PC-9 (cell line): Measurements from ENCODE around the gene PRKAG1. TPM values are rescaled to one million over a fixed set of nuclear protein-coding genes. Genes with fewer than 3 reads are reported as not detected.
A peak's percentile ranks its signal among the peaks of the same experiment; 100 is the strongest.

Experiments used
- BruUV-seq: library from RNA; stranded (reverse); fragments of 400-500 nt; replicated peaks from 2 replicates; lab custom pipeline; 2021; lab: Mats Ljungman, UMichigan
- CTCF ChIA-PET: fragments of 300-600 bp; sonication (Branson Sonifier 250); formaldehyde crosslinking; loops from one replicate; lab custom pipeline; 2022; ENCODE audit warnings: antibody characterized with exemption; lab: Charles Lee
- POLR2A ChIA-PET: fragments of 300-600 bp; sonication (Branson Sonifier 250); formaldehyde crosslinking; loops from one replicate; lab custom pipeline; 2022; ENCODE audit warnings: antibody characterized with exemption; ENCODE audit not compliant: unreplicated experiment; lab: Charles Lee
- DNase-seq, 2 experiments: peaks; one replicate each; pipeline versions ENCODE4 v3.0.0 to v3.0.0-alpha.2; 2015 to 2022; ENCODE audit warnings: mixed read lengths in 1 of 2
- H2AFZ ChIP-seq: fragments of 200-600 bp; sonication (generic); 2 replicates; pipeline ENCODE4 v1.8.1; 2017; ENCODE audit warnings: antibody characterized with exemption
- H3F3A ChIP-seq: fragments of 200-600 bp; sonication (generic); 2 replicates; pipeline ENCODE4 v1.8.1; 2017; ENCODE audit warnings: antibody characterized with exemption, mild to moderate bottlenecking, low read depth; ENCODE audit not compliant: insufficient read depth
- H3K27ac ChIP-seq: fragments of 200-600 bp; sonication (generic); 2 replicates; pipeline ENCODE4 v1.6.1; 2016; ENCODE audit warnings: mixed run types
- H3K27me3 ChIP-seq: fragments of 200-600 bp; sonication (generic); 2 replicates; pipeline ENCODE4 v1.6.1; 2016; ENCODE audit warnings: low read depth, mixed run types; ENCODE audit not compliant: insufficient read depth
- H3K36me3 ChIP-seq: fragments of 200-600 bp; sonication (generic); 2 replicates; pipeline ENCODE4 v1.6.1; 2016; ENCODE audit warnings: low read depth, mixed run types
- H3K4me1 ChIP-seq: fragments of 200-600 bp; sonication (generic); replicated peaks from 2 replicates; pipeline ENCODE4 v1.6.1; 2016; ENCODE audit warnings: mixed run types; ENCODE audit not compliant: insufficient read depth
- H3K4me2 ChIP-seq: fragments of 200-600 bp; sonication (generic); 2 replicates; pipeline ENCODE4 v1.6.1; 2017; ENCODE audit warnings: mixed run types
- H3K4me3 ChIP-seq: fragments of 200-600 bp; sonication (generic); 2 replicates; pipeline ENCODE4 v1.6.1; 2016; ENCODE audit warnings: mixed run types
- H3K79me2 ChIP-seq: fragments of 200-600 bp; sonication (generic); 2 replicates; pipeline ENCODE4 v1.6.1; 2017; ENCODE audit warnings: low read depth, mixed run types
- H3K9me2 ChIP-seq: fragments of 200-600 bp; sonication (generic); 2 replicates; pipeline ENCODE4 v1.8.1; 2017; ENCODE audit warnings: mild to moderate bottlenecking; ENCODE audit not compliant: insufficient read depth
- H3K9me3 ChIP-seq: fragments of 200-600 bp; sonication (generic); 2 replicates; pipeline ENCODE4 v1.8.1; 2016; ENCODE audit warnings: low read depth; ENCODE audit not compliant: insufficient read depth
- H4K20me1 ChIP-seq: fragments of 200-600 bp; sonication (generic); 2 replicates; pipeline ENCODE4 v1.8.1; 2017; ENCODE audit not compliant: insufficient read depth
- EZH2 ChIP-seq: fragments of 200-600 bp; sonication (generic); IDR thresholded peaks from 2 replicates; pipeline ENCODE4 v1.8.0; 2017; ENCODE audit warnings: antibody characterized with exemption, low read depth
- intact Hi-C: fragments of 100-400 bp; cut with micrococcal nuclease; formaldehyde crosslinking; loops from one replicate; pipeline ENCODE4 v1.10.0; 2022; ENCODE audit not compliant: unreplicated experiment
- total RNA-seq: library from RNA; stranded (reverse); gene quantifications from 2 replicates; pipeline ENCODE4 v1.2.3, GENCODE V29; 2021
- TF ChIP-seq, protein P1 (sequence below): fragments of 200-600 bp; sonication (generic); conservative IDR thresholded peaks from 2 replicates; pipeline ENCODE4 v1.6.1; 2017; ENCODE audit warnings: mixed run types, antibody characterized with exemption, mild to moderate bottlenecking, moderate library complexity

The PRKAG1 gene
- total RNA-seq, 1 experiment from 2014 or later: 53.6 TPM

DNA sequence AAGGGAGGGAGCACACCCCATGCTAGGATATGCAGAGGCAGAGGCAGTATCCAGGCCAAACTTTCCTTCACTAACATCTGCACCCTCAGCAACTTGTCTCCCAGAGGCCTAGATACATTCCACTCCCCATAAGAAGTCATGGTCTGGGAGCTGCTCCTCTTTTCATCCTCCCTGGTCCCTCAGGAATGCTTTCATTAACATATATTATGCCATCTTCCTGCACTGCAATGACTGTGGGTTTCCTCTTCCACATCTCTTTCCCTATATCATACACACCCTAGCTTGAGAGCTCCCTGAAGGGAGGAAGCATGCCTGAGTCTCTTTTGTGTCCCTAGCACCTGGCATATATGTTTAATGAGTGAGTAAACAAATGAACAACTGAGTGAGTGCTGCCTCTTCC, 28.0 kb downstream of the PRKAG1 start:
- no peaks in the 10 kb centered on the region for H4K20me1 ChIP-seq
- TF ChIP-seq, protein P1, sequence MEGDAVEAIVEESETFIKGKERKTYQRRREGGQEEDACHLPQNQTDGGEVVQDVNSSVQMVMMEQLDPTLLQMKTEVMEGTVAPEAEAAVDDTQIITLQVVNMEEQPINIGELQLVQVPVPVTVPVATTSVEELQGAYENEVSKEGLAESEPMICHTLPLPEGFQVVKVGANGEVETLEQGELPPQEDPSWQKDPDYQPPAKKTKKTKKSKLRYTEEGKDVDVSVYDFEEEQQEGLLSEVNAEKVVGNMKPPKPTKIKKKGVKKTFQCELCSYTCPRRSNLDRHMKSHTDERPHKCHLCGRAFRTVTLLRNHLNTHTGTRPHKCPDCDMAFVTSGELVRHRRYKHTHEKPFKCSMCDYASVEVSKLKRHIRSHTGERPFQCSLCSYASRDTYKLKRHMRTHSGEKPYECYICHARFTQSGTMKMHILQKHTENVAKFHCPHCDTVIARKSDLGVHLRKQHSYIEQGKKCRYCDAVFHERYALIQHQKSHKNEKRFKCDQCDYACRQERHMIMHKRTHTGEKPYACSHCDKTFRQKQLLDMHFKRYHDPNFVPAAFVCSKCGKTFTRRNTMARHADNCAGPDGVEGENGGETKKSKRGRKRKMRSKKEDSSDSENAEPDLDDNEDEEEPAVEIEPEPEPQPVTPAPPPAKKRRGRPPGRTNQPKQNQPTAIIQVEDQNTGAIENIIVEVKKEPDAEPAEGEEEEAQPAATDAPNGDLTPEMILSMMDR: no peak
- TF ChIP-seq EZH2: no peak
- no peak overlapping the region for H3K4me3 ChIP-seq
- no peak overlapping the region for H2AFZ ChIP-seq
- H3K27me3 ChIP-seq: peaks cover 4% of the 10 kb centered on the region; the same call in 1 of the 2 replicates
- DNase-seq: no peak
- H3K9me3 ChIP-seq: no peaks in the 10 kb centered on the region
- H3K4me1 ChIP-seq: peaks cover 11% of the 10 kb centered on the region
- no peak overlapping the region for H3K27ac ChIP-seq
- CTCF ChIA-PET: no interaction called here
- H3F3A ChIP-seq: peaks cover 15% of the 10 kb centered on the region
- no TSS peak for BruUV-seq
- no peak overlapping the region for H3K4me2 ChIP-seq
- H3K36me3 ChIP-seq: no peaks in the 10 kb centered on the region
- no peaks in the 10 kb centered on the region for H3K79me2 ChIP-seq
- no peaks in the 10 kb centered on the region for H3K9me2 ChIP-seq
- intact Hi-C loops: loop anchor here (10.0 kb wide), 1 partner anchor 306 kb away; the partner anchor contains the start of gene KANSL2
- POLR2A ChIA-PET: no interaction called here

DNA sequence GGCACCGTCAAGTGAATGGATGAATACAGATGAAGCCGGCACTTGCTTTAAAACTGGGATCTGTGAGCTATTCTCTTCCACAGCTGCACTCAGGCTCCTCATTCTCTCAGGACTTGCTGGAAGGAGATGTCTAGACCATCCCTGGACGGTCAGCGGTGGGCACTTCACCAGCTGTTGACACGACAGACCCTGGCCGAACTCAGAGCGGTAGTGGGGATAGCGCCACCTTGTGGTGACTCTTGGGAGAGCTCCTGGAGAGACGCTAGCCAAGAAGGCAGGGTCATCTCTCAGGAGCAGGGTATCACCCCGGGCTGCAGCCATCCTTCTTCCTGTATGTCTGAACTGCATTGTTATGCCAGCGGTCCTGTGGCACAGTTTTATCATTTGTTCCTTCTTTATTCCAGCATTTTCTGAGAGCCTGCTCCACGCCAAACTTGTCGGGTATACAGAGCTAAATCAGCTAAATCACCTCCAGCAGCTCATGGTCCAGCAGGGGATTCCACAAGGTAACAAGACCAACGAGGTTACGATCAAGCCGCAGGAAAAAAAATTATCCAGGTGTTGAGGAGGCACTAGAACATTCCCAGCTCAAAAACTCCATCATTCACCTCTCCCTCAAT, 30.4 kb downstream of the PRKAG1 start:
- H2AFZ ChIP-seq: no peak overlapping the region
- H3K4me1 ChIP-seq: no peaks in the 10 kb centered on the region
- H3K9me2 ChIP-seq: no peaks in the 10 kb centered on the region
- H3K79me2 ChIP-seq: no peaks in the 10 kb centered on the region
- no peaks in the 10 kb centered on the region for H3K9me3 ChIP-seq
- H4K20me1 ChIP-seq: no peaks in the 10 kb centered on the region
- CTCF ChIA-PET: interaction anchor here (0.6 to 1.6 kb wide), 8 partner anchors 10 to 135 kb away, joined by 3 to 8 read pairs (median 6); partner anchors contain the start of genes ARF3 and WNT1
- intact Hi-C loops: no loop called here
- H3K27me3 ChIP-seq: peaks cover 19% of the 10 kb centered on the region; the same call in 1 of the 2 replicates
- POLR2A ChIA-PET: no interaction called here
- H3K36me3 ChIP-seq: no peaks in the 10 kb centered on the region
- H3F3A ChIP-seq: peaks cover 3% of the 10 kb centered on the region; the same call in 1 of the 2 replicates
- peak in 1 of 2 experiments; percentile 64 for DNase-seq
- no peak overlapping the region for H3K4me2 ChIP-seq
- no peak overlapping the region for H3K27ac ChIP-seq
- BruUV-seq: no TSS peak
- TF ChIP-seq, protein P1: peak; percentile 90
- no peak for TF ChIP-seq EZH2
- H3K4me3 ChIP-seq: no peak overlapping the region

DNA sequence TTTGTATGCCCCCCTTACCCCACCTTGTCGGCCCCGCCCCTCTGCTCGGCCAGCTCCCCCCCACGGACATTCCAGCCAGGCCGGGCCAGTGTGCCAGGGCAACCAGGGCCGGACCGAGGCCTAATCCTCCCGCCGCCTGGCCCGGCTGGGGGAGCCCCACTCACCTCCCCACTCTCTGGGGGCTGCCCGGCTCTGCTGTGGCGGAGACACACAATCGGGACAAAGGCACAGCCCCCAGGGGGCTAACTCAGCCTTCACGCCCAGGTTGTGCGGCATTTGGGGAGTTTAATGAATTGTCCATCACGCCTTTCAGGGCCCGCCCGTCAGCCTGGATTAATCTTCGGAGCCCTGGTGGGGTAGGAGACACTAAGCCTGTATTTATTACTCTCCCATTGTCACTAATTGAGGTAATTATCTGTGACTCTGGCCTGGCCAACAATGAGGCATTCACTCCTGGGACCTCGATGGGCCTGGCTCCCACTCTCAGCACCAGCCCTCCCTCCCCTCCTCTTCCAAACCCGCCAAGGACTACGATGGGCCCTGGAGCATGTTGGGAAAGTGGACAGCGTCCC, 31.8 kb downstream of the PRKAG1 start:
- TF ChIP-seq, protein P1: no peak
- no peak for TF ChIP-seq EZH2
- no peaks in the 10 kb centered on the region for H3F3A ChIP-seq
- H3K4me2 ChIP-seq: no peak overlapping the region
- peaks cover 29% of the 10 kb centered on the region for H3K27me3 ChIP-seq
- DNase-seq: no peak
- POLR2A ChIA-PET: no interaction called here
- no peak overlapping the region for H3K27ac ChIP-seq
- H3K9me2 ChIP-seq: no peaks in the 10 kb centered on the region
- no peaks in the 10 kb centered on the region for H3K4me1 ChIP-seq
- intact Hi-C loops: no loop called here
- no peaks in the 10 kb centered on the region for H4K20me1 ChIP-seq
- no peaks in the 10 kb centered on the region for H3K36me3 ChIP-seq
- no peaks in the 10 kb centered on the region for H3K79me2 ChIP-seq
- H3K4me3 ChIP-seq: no peak overlapping the region
- H2AFZ ChIP-seq: no peak overlapping the region
- BruUV-seq: no TSS peak
- no peaks in the 10 kb centered on the region for H3K9me3 ChIP-seq
- CTCF ChIA-PET: no interaction called here
